Measurements from ENCODE around the gene ELL2.

DNA sequence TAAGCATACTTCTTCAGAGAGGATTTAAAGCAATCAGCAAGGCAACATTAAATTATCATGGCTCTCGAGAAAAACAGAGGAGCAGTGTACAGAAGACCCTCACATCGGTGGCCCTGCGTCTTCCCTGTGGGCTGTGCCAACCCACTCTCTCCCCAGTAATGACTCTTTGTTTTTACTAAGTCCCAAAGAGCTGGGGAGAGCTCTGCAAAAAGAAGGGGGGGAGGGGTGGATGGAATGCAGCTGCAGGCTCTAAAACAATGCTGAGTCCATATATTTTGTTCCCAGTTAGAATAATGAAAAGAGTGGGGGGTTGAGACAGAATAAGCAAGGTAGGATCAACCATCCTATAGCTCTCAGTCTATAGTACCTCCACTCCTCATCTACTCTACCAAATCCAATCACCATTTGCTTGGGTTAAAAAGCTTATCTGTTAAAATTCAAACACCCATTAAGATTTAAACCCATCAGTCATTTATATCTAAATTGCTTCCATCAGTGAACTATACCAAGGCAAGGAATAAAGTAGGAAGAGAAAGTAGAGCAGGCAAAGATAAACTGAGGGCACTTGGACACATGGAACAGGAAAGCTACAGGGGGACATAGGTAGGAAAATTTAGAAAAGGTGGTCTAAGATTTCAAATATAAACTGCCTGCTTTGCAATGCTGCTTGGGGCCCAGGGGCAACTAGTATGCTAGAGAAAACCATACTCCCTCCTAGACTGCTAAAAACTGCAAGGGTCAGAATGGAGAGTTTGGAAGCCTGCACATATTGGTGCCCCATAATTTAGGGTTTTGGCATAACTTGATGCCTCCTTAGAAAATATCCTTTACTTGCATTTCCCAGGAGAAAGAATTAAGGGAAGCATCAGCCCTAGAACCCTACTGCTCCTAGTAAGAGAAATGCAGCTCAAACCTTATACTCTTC, 20.6 kb downstream of the ELL2 start:
- no peak for TF ChIP-seq MYC (IDR thresholded peaks at IDR 0.05; ENCODE audit: low read depth, low read length)
- TF ChIP-seq CTCF (IDR thresholded peaks at IDR 0.05; ENCODE audit: low read depth, low read length), result no peak
- no peak for TF ChIP-seq POLR2A (IDR thresholded peaks at IDR 0.05; ENCODE audit: extremely low read depth, insufficient read length)

All from NB4 (cell line).